Astrocyte of the spinal cord (primary cell): Measurements from ENCODE around the gene CYP26C1.

Source experiments
- DNase-seq: peaks from one replicate; pipeline ENCODE4 v3.0.0; 2011; ENCODE audit warnings: low read depth, low spot score
- H3K4me3 ChIP-seq: 2 replicates; pipeline ENCODE4 v1.5.1; 2011; ENCODE audit warnings: low read depth, mild to moderate bottlenecking, low read length, moderate library complexity
- CTCF ChIP-seq: IDR thresholded peaks from 2 replicates; pipeline ENCODE4 v1.5.1; 2012; ENCODE audit warnings: low read depth, mild to moderate bottlenecking, low read length, inconsistent platforms
- in situ Hi-C: cut with HindIII; loops from 2 replicates; pipeline ENCODE4 v1.10.0; 2017; ENCODE audit warnings: low sequenced_read_pairs

Gene CYP26C1

GRCh38 chr10:93063977-93064660 lies 3.5 kb downstream of the CYP26C1 start:
- no peak for TF ChIP-seq CTCF
- in situ Hi-C loops, result no loop called here
- no peak overlapping the region for H3K4me3 ChIP-seq
- no peak for DNase-seq

- in situ Hi-C loops, result no loop called here
- no peak for TF ChIP-seq CTCF
- DNase-seq, result no peak
- H3K4me3 ChIP-seq, result no peak overlapping the region
Observed at GRCh38 chr10:93064874-93065660, 4.5 kb downstream of the CYP26C1 start.

- no peak overlapping the region for H3K4me3 ChIP-seq
- DNase-seq, result no peak
- in situ Hi-C loops, result no loop called here
- no peak for TF ChIP-seq CTCF
Observed at GRCh38 chr10:93065675-93066543, 5.3 kb downstream of the CYP26C1 start.

GRCh38 chr10:93066544-93066913 lies 5.9 kb downstream of the CYP26C1 start:
- TF ChIP-seq CTCF, result no peak
- in situ Hi-C loops, result no loop called here

GRCh38 chr10:93067443-93068365 lies 7.1 kb downstream of the CYP26C1 start:
- in situ Hi-C loops, result no loop called here
- no peak for TF ChIP-seq CTCF
- no peak overlapping the region for H3K4me3 ChIP-seq
- DNase-seq, result no peak

More at GRCh38 chr10:93066544-93066913, 5.9 kb downstream of the CYP26C1 start:
- no peak for DNase-seq
- no peak overlapping the region for H3K4me3 ChIP-seq
